GM13976 (cell line): ENCODE data around the gene GALK2.

Experiments
- DNase-seq: peaks from one replicate; pipeline ENCODE4 v3.0.0; 2012; ENCODE audit warnings: low spot score
- in situ Hi-C: fragments of 300-500 bp; cut with MboI; formaldehyde crosslinking; loops from one replicate; pipeline ENCODE4 v1.12.0; 2022; ENCODE audit warnings: low sequenced_read_pairs, mixed read lengths, inconsistent platforms; ENCODE audit not compliant: unreplicated experiment
- TF ChIP-seq, protein P1 (sequence below): IDR thresholded peaks from 2 replicates; pipeline ENCODE4 v1.5.1; 2012; ENCODE audit warnings: borderline replicate concordance, mild to moderate bottlenecking; ENCODE audit not compliant: insufficient read depth; ENCODE audit errors: extremely low read depth, missing control alignments, control extremely low read depth

Gene GALK2

DNA sequence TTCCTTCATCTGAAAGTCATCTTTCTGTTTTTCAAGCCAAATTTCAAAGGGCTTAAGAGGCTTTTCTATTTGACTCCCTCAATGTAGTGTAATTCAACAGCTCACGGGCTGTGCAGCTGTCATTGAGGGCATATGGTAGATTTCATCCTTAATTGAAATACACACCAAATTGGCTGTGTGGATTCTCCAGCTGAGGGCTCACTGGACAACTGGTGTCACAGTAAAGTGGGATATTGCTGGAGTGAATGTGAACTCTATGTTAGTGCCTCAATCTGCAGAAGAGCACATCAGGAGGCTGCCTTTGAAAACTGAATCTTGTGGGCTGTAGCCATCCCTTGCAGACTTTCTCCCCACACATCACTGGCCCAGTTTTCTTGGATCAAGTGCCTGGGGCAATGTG, 120.1 kb downstream of the GALK2 start:
- TF ChIP-seq, protein P1, sequence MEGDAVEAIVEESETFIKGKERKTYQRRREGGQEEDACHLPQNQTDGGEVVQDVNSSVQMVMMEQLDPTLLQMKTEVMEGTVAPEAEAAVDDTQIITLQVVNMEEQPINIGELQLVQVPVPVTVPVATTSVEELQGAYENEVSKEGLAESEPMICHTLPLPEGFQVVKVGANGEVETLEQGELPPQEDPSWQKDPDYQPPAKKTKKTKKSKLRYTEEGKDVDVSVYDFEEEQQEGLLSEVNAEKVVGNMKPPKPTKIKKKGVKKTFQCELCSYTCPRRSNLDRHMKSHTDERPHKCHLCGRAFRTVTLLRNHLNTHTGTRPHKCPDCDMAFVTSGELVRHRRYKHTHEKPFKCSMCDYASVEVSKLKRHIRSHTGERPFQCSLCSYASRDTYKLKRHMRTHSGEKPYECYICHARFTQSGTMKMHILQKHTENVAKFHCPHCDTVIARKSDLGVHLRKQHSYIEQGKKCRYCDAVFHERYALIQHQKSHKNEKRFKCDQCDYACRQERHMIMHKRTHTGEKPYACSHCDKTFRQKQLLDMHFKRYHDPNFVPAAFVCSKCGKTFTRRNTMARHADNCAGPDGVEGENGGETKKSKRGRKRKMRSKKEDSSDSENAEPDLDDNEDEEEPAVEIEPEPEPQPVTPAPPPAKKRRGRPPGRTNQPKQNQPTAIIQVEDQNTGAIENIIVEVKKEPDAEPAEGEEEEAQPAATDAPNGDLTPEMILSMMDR: no peak
- in situ Hi-C loops: no loop called here
- no peak for DNase-seq

DNA sequence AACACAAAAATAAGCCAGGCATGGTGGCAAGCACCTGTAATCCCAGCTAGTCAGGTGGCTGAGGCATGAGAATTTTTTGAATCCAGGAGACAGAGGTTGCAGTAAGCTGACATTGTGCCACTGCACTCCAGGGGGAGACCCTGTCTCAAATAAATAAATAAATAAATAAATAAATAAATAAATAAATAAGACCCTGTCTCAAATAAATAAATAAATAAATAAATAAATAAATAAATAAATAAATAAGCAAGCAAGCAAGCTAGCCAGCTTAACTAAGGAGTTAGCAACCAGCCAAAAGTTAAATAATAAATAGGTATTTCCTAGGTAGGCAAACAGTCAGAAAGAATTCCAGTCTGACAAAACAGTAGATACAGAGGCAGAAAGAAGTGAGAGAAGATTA, 123.9 kb downstream of the GALK2 start:
- TF ChIP-seq, protein P1: no peak
- DNase-seq: no peak
- in situ Hi-C loops: no loop called here

DNA sequence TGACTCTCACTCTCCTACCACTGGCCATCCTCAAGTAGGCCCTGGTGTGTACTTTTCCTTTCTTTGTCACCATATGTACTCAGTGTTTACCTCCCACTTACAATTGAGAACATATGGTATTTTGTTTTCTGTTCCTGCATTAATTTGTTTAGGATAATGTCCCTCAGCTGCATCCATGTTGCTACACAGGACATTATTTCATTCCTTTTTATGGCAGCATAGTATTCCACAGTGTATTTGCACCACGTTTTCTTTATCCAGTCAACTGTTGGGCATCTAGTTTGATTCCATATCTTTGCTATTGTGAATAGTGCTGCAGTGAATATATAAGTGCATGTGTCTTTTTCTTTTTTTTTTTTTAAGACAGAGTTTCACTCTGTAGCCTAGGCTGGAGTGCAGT, 126.2 kb downstream of the GALK2 start:
- TF ChIP-seq, protein P1: no peak
- in situ Hi-C loops: no loop called here
- DNase-seq: no peak

DNA sequence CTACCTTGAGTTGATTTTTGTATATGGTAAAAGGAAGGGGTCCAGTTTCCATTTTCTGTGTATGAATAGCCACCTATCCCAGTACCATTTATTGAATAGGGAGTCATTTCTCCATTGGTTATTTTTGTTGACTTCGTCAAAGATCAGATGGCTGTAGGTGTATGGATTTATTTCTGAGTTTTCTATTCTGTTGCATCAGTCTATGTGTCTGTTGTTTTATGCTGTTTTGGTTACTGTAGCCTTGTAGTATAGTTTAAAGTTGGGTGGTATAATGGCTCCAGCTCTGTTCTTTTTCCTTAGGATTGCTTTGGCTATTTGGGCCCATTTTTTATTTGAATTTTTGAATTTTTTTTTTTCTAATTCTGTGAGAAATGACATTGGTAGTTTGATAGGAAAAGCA, 127.5 kb downstream of the GALK2 start:
- in situ Hi-C loops: no loop called here

DNA sequence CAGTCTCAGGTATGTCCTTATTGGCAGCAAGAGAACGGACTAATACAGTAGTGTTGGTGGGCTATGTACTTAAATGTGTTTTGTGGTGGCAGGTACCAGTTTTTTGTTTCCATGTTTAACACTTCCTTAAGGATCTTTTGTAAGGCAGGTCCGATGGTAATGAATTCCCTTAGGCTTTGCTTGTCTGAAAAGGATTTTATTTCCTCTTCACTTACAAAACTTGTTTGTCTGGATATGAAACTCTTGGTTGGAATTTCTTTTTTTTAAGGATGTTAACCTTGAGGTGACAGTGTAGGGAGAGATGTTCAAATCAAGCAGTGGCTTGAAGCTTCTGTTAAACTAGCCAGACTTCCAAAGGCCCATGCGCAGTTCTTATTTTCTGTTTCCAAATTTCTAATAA, 130.8 kb downstream of the GALK2 start:
- in situ Hi-C loops: no loop called here
- TF ChIP-seq, protein P1: no peak
- DNase-seq: no peak

More for the DNA sequence above, 127.5 kb downstream of the GALK2 start:
- TF ChIP-seq, protein P1: no peak
- no peak for DNase-seq

DNA sequence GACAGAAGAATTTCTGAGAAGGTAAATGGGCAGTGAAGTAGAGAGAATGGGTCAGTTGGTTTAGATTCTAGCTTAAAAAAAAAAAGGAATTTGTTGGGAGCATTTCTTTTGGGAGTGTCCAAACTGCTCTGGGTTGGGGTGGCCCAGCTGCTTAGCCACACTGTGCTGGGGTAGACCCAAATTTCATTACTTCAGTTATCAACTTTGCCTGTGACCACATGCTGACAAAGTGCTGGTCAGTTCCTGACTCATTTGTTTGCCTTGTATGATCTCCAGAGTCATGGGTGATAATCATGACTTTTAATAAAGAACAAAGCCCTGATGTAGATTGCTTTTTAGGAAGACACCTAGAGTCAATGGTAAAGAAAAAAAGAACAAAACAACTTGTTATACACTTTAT, 131.5 kb downstream of the GALK2 start:
- in situ Hi-C loops: no loop called here
- TF ChIP-seq, protein P1: no peak
- no peak for DNase-seq

DNA sequence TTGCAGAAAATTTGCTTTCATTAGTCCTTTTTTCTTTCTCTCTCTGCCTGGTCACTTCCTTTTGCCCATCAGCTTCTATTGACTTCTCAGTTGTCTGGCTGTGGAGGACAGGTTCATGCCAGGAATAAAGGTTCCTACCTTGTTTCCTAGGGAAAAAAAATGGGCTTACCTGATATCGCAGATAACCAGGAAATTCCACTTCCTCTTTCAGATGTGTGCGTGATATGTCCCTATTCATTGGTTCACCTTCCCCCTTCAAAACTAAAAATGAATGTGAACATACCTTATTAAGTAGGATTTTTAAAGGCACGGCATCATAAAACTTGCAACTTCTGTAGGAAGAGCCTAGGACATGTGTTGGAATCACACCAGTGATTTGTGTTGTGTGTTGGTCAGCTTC, 133.0 kb downstream of the GALK2 start:
- TF ChIP-seq, protein P1: no peak
- no peak for DNase-seq
- in situ Hi-C loops: no loop called here
